ENCODE results near the gene PRR22. TPM values are rescaled to one million over a fixed set of nuclear protein-coding genes. Genes with fewer than 3 reads are reported as not detected.

PRR22 gene
- total and polyA plus RNA-seq, 9 of the 15 experiments (the other 6 are each of a cell fraction or from before 2014, with no cell fraction given) = 0.03 to 12.0 (median 2.0) TPM; not detected in 1

DNA sequence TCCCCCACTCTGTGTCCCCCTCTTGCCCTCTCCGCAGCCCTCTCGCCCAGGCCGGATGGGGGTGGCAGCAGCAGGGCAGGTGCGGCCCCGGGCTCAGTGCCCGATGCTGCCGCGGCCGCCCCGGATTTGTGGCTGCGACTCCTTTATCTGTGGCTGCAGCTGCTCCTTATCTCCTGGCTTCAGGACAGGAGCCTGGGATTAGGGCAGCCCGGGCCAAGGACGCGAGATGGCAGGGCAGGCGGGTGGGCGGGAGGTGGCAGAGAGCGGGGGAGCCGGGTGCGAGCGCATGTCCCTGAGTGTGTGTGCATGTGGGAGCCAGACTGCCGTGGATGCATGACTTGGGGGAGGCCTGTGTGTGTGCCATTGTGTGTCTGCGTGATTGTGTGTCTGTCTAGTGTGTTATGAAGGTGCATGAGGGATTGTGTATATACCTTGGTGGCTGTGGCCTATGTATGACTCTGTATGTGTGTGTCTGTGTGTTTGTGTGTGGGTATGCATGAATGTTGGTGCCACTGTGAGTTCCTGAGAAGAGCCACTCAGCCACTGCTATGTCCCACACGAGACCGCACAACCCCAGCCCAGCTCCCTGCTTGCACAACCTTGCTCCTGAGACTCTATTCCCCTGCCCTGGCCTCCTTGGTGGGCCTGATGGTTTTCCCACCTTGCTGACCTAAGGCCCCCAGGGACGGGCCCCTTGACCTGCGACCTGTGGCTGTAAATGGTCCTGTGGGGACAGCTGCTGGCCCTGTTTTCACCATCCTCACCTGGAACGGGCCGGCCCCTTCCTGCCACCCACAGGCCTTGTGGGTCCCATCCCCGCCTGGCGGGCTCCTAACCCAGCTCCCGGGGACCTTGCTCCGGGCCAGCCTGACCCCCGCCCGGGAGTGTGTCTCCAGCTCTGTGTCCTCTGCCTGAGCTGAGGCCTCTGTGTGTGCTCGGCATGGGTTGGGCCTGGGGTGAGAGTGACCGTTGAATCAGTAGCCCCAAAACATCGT is 15.0 kb upstream of the PRR22 start (continued):
- TF ChIP-seq HDGF (IDR thresholded peaks at IDR 0.05) = peak; percentile 68; the same call in 1 of the 2 replicates
- no peak for TF ChIP-seq BRCA1 (IDR thresholded peaks at IDR 0.05)
- TF ChIP-seq BRCA1 (CRISPR knock-in tag; IDR thresholded peaks at IDR 0.05) = no peak
- no peak for TF ChIP-seq POLR2H (tag; IDR thresholded peaks at IDR 0.05; ENCODE audit: low read depth)
- no peak for TF ChIP-seq ZC3H4 (CRISPR knock-in tag; IDR thresholded peaks at IDR 0.05; ENCODE audit: borderline replicate concordance)
- TF ChIP-seq POLR3A (IDR thresholded peaks at IDR 0.05; ENCODE audit: borderline replicate concordance, extremely low read depth, insufficient read depth, insufficient read length) = no peak
- TF ChIP-seq RNF219 (CRISPR knock-in tag; IDR thresholded peaks at IDR 0.05) = no peak
- TF ChIP-seq, protein P1, sequence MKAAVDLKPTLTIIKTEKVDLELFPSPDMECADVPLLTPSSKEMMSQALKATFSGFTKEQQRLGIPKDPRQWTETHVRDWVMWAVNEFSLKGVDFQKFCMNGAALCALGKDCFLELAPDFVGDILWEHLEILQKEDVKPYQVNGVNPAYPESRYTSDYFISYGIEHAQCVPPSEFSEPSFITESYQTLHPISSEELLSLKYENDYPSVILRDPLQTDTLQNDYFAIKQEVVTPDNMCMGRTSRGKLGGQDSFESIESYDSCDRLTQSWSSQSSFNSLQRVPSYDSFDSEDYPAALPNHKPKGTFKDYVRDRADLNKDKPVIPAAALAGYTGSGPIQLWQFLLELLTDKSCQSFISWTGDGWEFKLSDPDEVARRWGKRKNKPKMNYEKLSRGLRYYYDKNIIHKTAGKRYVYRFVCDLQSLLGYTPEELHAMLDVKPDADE (conservative IDR thresholded peaks at IDR 0.05; ENCODE audit: control insufficient read depth, low read depth, low read length) = peak; percentile 90
- no peak for TF ChIP-seq ZNF696 (CRISPR knock-in tag; conservative IDR thresholded peaks at IDR 0.05)
- TF ChIP-seq GABPB2 (CRISPR knock-in tag; conservative IDR thresholded peaks at IDR 0.05) = no peak
- TF ChIP-seq MYNN (IDR thresholded peaks at IDR 0.05) = peak; percentile 99
- no peak for TF ChIP-seq MYNN (CRISPR knock-in tag; IDR thresholded peaks at IDR 0.05)
- TF ChIP-seq NFATC3 (IDR thresholded peaks at IDR 0.05) = no peak
- peak; percentile 95 for TF ChIP-seq ESRRA (IDR thresholded peaks at IDR 0.05; ENCODE audit: borderline replicate concordance, low read depth)
- TF ChIP-seq CREM (IDR thresholded peaks at IDR 0.05; ENCODE audit: low read depth) = peak; percentile 52; the same call in 1 of the 2 replicates
- peak; percentile 78; the same call in 1 of the 2 replicates for TF ChIP-seq ZNF583 (CRISPR knock-in tag; IDR thresholded peaks at IDR 0.05)
- peak; percentile 98 for TF ChIP-seq HDAC2 (IDR thresholded peaks at IDR 0.05)
- no peak for TF ChIP-seq KAT2B (IDR thresholded peaks at IDR 0.05; ENCODE audit: low read depth, low read length)
- no peak for TF ChIP-seq ESRRB (CRISPR knock-in tag; IDR thresholded peaks at IDR 0.05; ENCODE audit: borderline replicate concordance)
- TF ChIP-seq GTF2E2 (tag; IDR thresholded peaks at IDR 0.05) = no peak
- peak; percentile 99 for TF ChIP-seq TCF3 (CRISPR knock-in tag; IDR thresholded peaks at IDR 0.05)
- TF ChIP-seq CCAR2 (IDR thresholded peaks at IDR 0.05; ENCODE audit: low read depth, low read length) = no peak
- TF ChIP-seq, protein P2, sequence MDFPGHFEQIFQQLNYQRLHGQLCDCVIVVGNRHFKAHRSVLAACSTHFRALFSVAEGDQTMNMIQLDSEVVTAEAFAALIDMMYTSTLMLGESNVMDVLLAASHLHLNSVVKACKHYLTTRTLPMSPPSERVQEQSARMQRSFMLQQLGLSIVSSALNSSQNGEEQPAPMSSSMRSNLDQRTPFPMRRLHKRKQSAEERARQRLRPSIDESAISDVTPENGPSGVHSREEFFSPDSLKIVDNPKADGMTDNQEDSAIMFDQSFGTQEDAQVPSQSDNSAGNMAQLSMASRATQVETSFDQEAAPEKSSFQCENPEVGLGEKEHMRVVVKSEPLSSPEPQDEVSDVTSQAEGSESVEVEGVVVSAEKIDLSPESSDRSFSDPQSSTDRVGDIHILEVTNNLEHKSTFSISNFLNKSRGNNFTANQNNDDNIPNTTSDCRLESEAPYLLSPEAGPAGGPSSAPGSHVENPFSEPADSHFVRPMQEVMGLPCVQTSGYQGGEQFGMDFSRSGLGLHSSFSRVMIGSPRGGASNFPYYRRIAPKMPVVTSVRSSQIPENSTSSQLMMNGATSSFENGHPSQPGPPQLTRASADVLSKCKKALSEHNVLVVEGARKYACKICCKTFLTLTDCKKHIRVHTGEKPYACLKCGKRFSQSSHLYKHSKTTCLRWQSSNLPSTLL (IDR thresholded peaks at IDR 0.05) = no peak
- no peak for TF ChIP-seq POLR2G (IDR thresholded peaks at IDR 0.05; ENCODE audit: low read depth, low read length)

All from K562 (cell line).